MM.1S (cell line): ENCODE results near the gene PRODH.

Experiments used
- EZH2 ChIP-seq: fragments of 300-600 bp; sonication (generic); optimal IDR thresholded peaks from 2 replicates; pipeline ENCODE3; 2017; ENCODE audit warnings: low read depth, mild to moderate bottlenecking, antibody characterized with exemption, low read length, mixed read lengths
- EZH2phosphoT487 ChIP-seq: fragments of 300-600 bp; sonication (generic); IDR thresholded peaks from 2 replicates; pipeline ENCODE4 v1.6.1; 2018; ENCODE audit warnings: antibody characterized with exemption, low read length
- TF ChIP-seq, protein P1 (sequence below): fragments of 300-600 bp; sonication (generic); IDR thresholded peaks from 2 replicates; pipeline ENCODE4 v1.5.1; 2016; ENCODE audit warnings: antibody characterized with exemption, low read length, mixed read lengths

DNA sequence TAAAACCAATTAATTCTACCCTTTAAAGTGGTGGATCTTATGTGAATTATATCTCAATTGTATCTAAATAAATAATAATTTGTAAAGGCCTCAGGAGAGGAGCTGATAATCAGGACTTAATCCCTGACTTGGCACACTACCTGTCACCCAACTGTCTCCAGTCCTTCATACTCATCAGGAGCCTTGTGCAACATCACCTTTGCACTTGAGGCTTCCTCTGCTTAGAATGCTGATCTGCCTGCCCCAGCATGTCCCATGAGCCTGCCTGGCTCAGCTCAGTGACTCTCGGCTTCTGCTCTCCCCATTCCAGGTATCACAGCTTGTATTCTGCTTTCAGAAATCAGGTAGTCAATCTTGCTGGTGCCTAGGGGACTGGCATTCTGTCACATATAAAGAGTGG is 43.9 kb upstream of the PRODH start:
- TF ChIP-seq, protein P1, sequence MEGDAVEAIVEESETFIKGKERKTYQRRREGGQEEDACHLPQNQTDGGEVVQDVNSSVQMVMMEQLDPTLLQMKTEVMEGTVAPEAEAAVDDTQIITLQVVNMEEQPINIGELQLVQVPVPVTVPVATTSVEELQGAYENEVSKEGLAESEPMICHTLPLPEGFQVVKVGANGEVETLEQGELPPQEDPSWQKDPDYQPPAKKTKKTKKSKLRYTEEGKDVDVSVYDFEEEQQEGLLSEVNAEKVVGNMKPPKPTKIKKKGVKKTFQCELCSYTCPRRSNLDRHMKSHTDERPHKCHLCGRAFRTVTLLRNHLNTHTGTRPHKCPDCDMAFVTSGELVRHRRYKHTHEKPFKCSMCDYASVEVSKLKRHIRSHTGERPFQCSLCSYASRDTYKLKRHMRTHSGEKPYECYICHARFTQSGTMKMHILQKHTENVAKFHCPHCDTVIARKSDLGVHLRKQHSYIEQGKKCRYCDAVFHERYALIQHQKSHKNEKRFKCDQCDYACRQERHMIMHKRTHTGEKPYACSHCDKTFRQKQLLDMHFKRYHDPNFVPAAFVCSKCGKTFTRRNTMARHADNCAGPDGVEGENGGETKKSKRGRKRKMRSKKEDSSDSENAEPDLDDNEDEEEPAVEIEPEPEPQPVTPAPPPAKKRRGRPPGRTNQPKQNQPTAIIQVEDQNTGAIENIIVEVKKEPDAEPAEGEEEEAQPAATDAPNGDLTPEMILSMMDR: no peak
- TF ChIP-seq EZH2 (no peak), EZH2phosphoT487 (no peak)
